Measurements from ENCODE around the gene TBC1D9B. TPM values are rescaled to one million over a fixed set of nuclear protein-coding genes. Genes with fewer than 3 reads are reported as not detected.

The TBC1D9B gene
- total RNA-seq, 4 donors from 2014 or later = 58.8 to 439 (median 212) TPM

- TF ChIP-seq POLR2AphosphoS5 (IDR thresholded peaks at IDR 0.05) = no peak
- TF ChIP-seq EP300 (IDR thresholded peaks at IDR 0.05) = no peak
- TF ChIP-seq POLR2A (IDR thresholded peaks at IDR 0.05) = no peak
- TF ChIP-seq CTCF (IDR thresholded peaks at IDR 0.05) = no peak
- Histone ChIP-seq H3K4me1 (peaks cover 0 to under 1% (median 0%) of the 10 kb centered on the region in 3 donors), H3K36me3 (peaks cover 0 to 93% of the 10 kb centered on the region in 2 donors), H3K4me3 (no peak overlapping the region), H3K9me3 (no peaks in the 10 kb centered on the region), H3K27me3 (no peaks in the 10 kb centered on the region), H3K27ac (no peak overlapping the region)
- no peak for ATAC-seq
- WGBS, 2 donors (ENCODE audit: low coverage in 1 of 2) = 80 to 87% methylated on average over 4 to 13 of the region's 15 CpGs
Measured at GRCh38 chr5:179865491-179866240, 42.0 kb downstream of the TBC1D9B start.

GRCh38 chr5:179864686-179865085, 43.0 kb downstream of the TBC1D9B start:
- no peaks in the 10 kb centered on the region for H3K27me3 ChIP-seq
- H3K9me3 ChIP-seq = no peaks in the 10 kb centered on the region
- peaks cover 0 to 11% (median 3%) of the 10 kb centered on the region in 3 donors for H3K4me1 ChIP-seq
- H3K4me3 ChIP-seq = no peak overlapping the region
- no peak for ATAC-seq
- WGBS, 2 donors (ENCODE audit: low coverage in 1 of 2) = 100% methylated on average over 1 of the region's 7 CpGs
- no peak for TF ChIP-seq POLR2AphosphoS5 (IDR thresholded peaks at IDR 0.05)
- TF ChIP-seq CTCF (IDR thresholded peaks at IDR 0.05) = no peak
- no peak for TF ChIP-seq POLR2A (IDR thresholded peaks at IDR 0.05)
- no peak for TF ChIP-seq EP300 (IDR thresholded peaks at IDR 0.05)
- no peak overlapping the region for H3K27ac ChIP-seq
- H3K36me3 ChIP-seq = peaks cover 0 to 83% of the 10 kb centered on the region in 2 donors

GRCh38 chr5:179863449-179864085, 44.1 kb downstream of the TBC1D9B start:
- 58 to 100% methylated on average over 2 of the region's 31 CpGs for WGBS, 2 donors (ENCODE audit: low coverage in 1 of 2)
- H3K36me3 ChIP-seq = peaks cover 0 to 72% of the 10 kb centered on the region in 2 donors

GRCh38 chr5:179862891-179863290, 44.8 kb downstream of the TBC1D9B start:
- H3K36me3 ChIP-seq = peaks cover 0 to 65% of the 10 kb centered on the region in 2 donors
- peaks cover 0 to 19% (median 6%) of the 10 kb centered on the region in 3 donors for H3K4me1 ChIP-seq
- TF ChIP-seq CTCF (IDR thresholded peaks at IDR 0.05) = no peak
- no peak for TF ChIP-seq POLR2A (IDR thresholded peaks at IDR 0.05)
- TF ChIP-seq EP300 (IDR thresholded peaks at IDR 0.05) = no peak
- no peak for TF ChIP-seq POLR2AphosphoS5 (IDR thresholded peaks at IDR 0.05)
- H3K27me3 ChIP-seq = no peaks in the 10 kb centered on the region
- no peak overlapping the region for H3K27ac ChIP-seq
- no peak overlapping the region for H3K4me3 ChIP-seq
- H3K9me3 ChIP-seq = no peaks in the 10 kb centered on the region
- 82 to 100% methylated on average over 1 to 7 of the region's 9 CpGs for WGBS, 2 donors (ENCODE audit: low coverage in 1 of 2)
- ATAC-seq = no peak

More at GRCh38 chr5:179863449-179864085, 44.1 kb downstream of the TBC1D9B start:
- H3K4me3 ChIP-seq = no peak overlapping the region
- no peak for TF ChIP-seq POLR2AphosphoS5 (IDR thresholded peaks at IDR 0.05)
- TF ChIP-seq CTCF (IDR thresholded peaks at IDR 0.05) = no peak
- no peak for TF ChIP-seq EP300 (IDR thresholded peaks at IDR 0.05)
- no peak for TF ChIP-seq POLR2A (IDR thresholded peaks at IDR 0.05)
- no peaks in the 10 kb centered on the region for H3K9me3 ChIP-seq
- H3K27me3 ChIP-seq = no peaks in the 10 kb centered on the region
- H3K27ac ChIP-seq = no peak overlapping the region
- peaks cover 0 to 17% (median 6%) of the 10 kb centered on the region in 3 donors for H3K4me1 ChIP-seq
- no peak for ATAC-seq

Data from gastroesophageal sphincter (tissue), 4 donors.